GM12878 (cell line): ENCODE measurements around the gene GPR146. TPM values are rescaled to one million over a fixed set of nuclear protein-coding genes. Genes with fewer than 3 reads are reported as not detected.
A peak's percentile ranks its signal among the peaks of the same experiment; 100 is the strongest.

ENCODE experiments used
- ATAC-seq: fragments of 200-7000 bp; cut with Tn5 transposase; 3 replicates; pipeline ENCODE4 v1.9.1; 2020; ENCODE audit warnings: mild to moderate bottlenecking, moderate library complexity
- BruUV-seq: library from RNA; stranded (reverse); fragments of 400-500 nt; replicated peaks from 2 replicates; lab custom pipeline; 2021; lab: Mats Ljungman, UMichigan
- CTCF ChIA-PET: fragments of 300-600 bp; sonication (Branson Sonifier 250); formaldehyde crosslinking; extraction: SDS; loops from one replicate; lab custom pipeline; 2021; ENCODE audit warnings: inconsistent platforms; lab: Yijun Ruan, JAX
- POLR2A ChIA-PET: fragments of 350-600 bp; formaldehyde crosslinking; extraction: SDS; loops from one replicate; lab custom pipeline; 2021; ENCODE audit warnings: inconsistent platforms; lab: Charles Lee
- RAD21 ChIA-PET: fragments of 300-600 bp; sonication (Branson Sonifier 250); formaldehyde crosslinking; loops from one replicate; lab custom pipeline; 2023; ENCODE audit warnings: antibody characterized with exemption; ENCODE audit not compliant: unreplicated experiment; lab: Charles Lee
- SMC1A ChIA-PET: fragments of 300-600 bp; sonication (Branson Sonifier 250); formaldehyde crosslinking; loops from one replicate; lab custom pipeline; 2023; ENCODE audit not compliant: unreplicated experiment, uncharacterized antibody; lab: Charles Lee
- DNase-seq: peaks from one replicate; pipeline ENCODE4 v3.0.0-alpha.2; 2011; ENCODE audit warnings: low read depth, low spot score
- FAIRE-seq: peaks from 3 replicates; lab custom pipeline; 2011; peaks lifted over from hg19 to GRCh38; lab: Jason Lieb, UNC
- H2AFZ ChIP-seq: 2 replicates; pipeline ENCODE4 v1.6.0; 2011; ENCODE audit warnings: low read depth, low read length, control low read depth; ENCODE audit not compliant: control insufficient read depth
- H3K27ac ChIP-seq: 2 replicates; pipeline ENCODE4 v1.5.1; 2011; ENCODE audit warnings: control low read depth; ENCODE audit not compliant: control insufficient read depth, insufficient read depth
- H3K27me3 ChIP-seq, 2 experiments: replicated peaks in 1 of 2; 2 replicates each; pipeline versions ENCODE4 v1.6.0 to v1.6.1; 2011; ENCODE audit warnings: low read length in 1 of 2; ENCODE audit not compliant: control insufficient read depth in 2 of 2, insufficient read depth in 2 of 2
- H3K36me3 ChIP-seq, 2 experiments: 2 replicates each; pipeline ENCODE4 v1.5.1; 2011; ENCODE audit warnings: low read length in 1 of 2; ENCODE audit not compliant: control insufficient read depth in 2 of 2, insufficient read depth in 2 of 2
- H3K4me1 ChIP-seq: 2 replicates; pipeline ENCODE4 v1.6.1; 2011; ENCODE audit warnings: mild to moderate bottlenecking, low read length, moderate library complexity, mixed read lengths; ENCODE audit not compliant: control insufficient read depth, insufficient read depth
- H3K4me2 ChIP-seq: 2 replicates; pipeline ENCODE4 v1.6.0; 2011; ENCODE audit warnings: control low read depth; ENCODE audit not compliant: control insufficient read depth, insufficient read depth
- H3K4me3 ChIP-seq: fragments of 200-600 bp; sonication (generic); 2 replicates; pipeline ENCODE4 v1.5.1; 2016
- H3K79me2 ChIP-seq: 2 replicates; pipeline ENCODE4 v1.6.0; 2011; ENCODE audit warnings: low read length; ENCODE audit not compliant: control insufficient read depth, insufficient read depth
- H3K9ac ChIP-seq: 2 replicates; pipeline ENCODE4 v1.8.0; 2011; ENCODE audit warnings: low read length, control low read depth, mixed read lengths; ENCODE audit not compliant: control insufficient read depth, insufficient read depth
- H3K9me3 ChIP-seq: replicated peaks from 3 replicates; pipeline ENCODE4 v1.5.1; 2011; ENCODE audit warnings: mild to moderate bottlenecking, low read length; ENCODE audit not compliant: control insufficient read depth, insufficient read depth
- H4K20me1 ChIP-seq: 2 replicates; pipeline ENCODE4 v1.6.0; 2011; ENCODE audit not compliant: control insufficient read depth, insufficient read depth
- CHD2 ChIP-seq: IDR thresholded peaks from 2 replicates; pipeline ENCODE4 v1.6.1; 2011; ENCODE audit warnings: low read depth, low read length, improper control_type of control experiment, borderline replicate concordance
- DPF2 ChIP-seq: fragments of 450-650 bp; IDR thresholded peaks from 2 replicates; pipeline ENCODE4 v1.6.1; 2017; ENCODE audit warnings: mild to moderate bottlenecking
- MTA2 ChIP-seq: fragments of 450-650 bp; IDR thresholded peaks from 2 replicates; pipeline ENCODE4 v1.6.1; 2016; ENCODE audit warnings: low read depth, mild to moderate bottlenecking, moderate library complexity
- POLR2A ChIP-seq: IDR thresholded peaks from 2 replicates; pipeline ENCODE4 v1.6.1; 2011; ENCODE audit warnings: low read depth, mild to moderate bottlenecking, low read length
- POLR2AphosphoS2 ChIP-seq: IDR thresholded peaks from 2 replicates; pipeline ENCODE4 v1.6.1; 2011; ENCODE audit warnings: low read depth, mild to moderate bottlenecking, low read length, improper control_type of control experiment, moderate library complexity
- RCOR1 ChIP-seq: conservative IDR thresholded peaks from 2 replicates; pipeline ENCODE4 v1.6.1; 2012; ENCODE audit warnings: low read depth, low read length, improper control_type of control experiment
- SPI1 ChIP-seq: IDR thresholded peaks from 2 replicates; pipeline ENCODE4 v1.6.1; 2011; ENCODE audit warnings: low read depth, mild to moderate bottlenecking, low read length, moderate library complexity, borderline replicate concordance; ENCODE audit not compliant: insufficient read depth
- SUPT20H ChIP-seq: IDR thresholded peaks from 2 replicates; pipeline ENCODE4 v1.6.1; 2011; ENCODE audit warnings: low read depth, mild to moderate bottlenecking, low read length, moderate library complexity, borderline replicate concordance; ENCODE audit not compliant: control insufficient read depth
- TCF12 ChIP-seq: IDR thresholded peaks from 2 replicates; pipeline ENCODE4 v1.6.1; 2011; ENCODE audit warnings: low read depth, mild to moderate bottlenecking, low read length
- TCF3 ChIP-seq: IDR thresholded peaks from 2 replicates; pipeline ENCODE4 v1.6.1; 2012; ENCODE audit warnings: low read depth, mild to moderate bottlenecking, low read length, borderline replicate concordance; ENCODE audit not compliant: insufficient read depth
- WRNIP1 ChIP-seq: IDR thresholded peaks from 2 replicates; pipeline ENCODE4 v1.6.1; 2011; ENCODE audit warnings: low read depth, low read length, improper control_type of control experiment, borderline replicate concordance
- ZNF274 ChIP-seq: IDR thresholded peaks from one replicate; pipeline ENCODE4 v1.8.0; 2011; ENCODE audit not compliant: insufficient read length, insufficient read depth
- WGBS: methylation state at CpG from one replicate; pipeline ENCODE4 v1.1.6; 2016; ENCODE audit warnings: low lambda C conversion rate; ENCODE audit not compliant: insufficient replicate concordance, insufficient coverage; ENCODE audit errors: missing lambda C conversion rate; 5-methylcytosine and 5-hydroxymethylcytosine counted together
- in situ Hi-C: fragments of 300-500 bp; cut with MboI; formaldehyde crosslinking; loops from 9 replicates; pipeline ENCODE4 v1.14.3; 2018; ENCODE audit warnings: mixed read lengths
- intact Hi-C: fragments of 100-400 bp; cut with micrococcal nuclease; formaldehyde crosslinking; loops from one replicate; pipeline ENCODE4 v1.14.2; 2022; ENCODE audit not compliant: unreplicated experiment
- polyA plus RNA-seq, 11 experiments: library from polyadenylated mRNA; depleted of rRNA in 4 of 11; unstranded in 6 of 11; stranded (reverse) in 5 of 11; fragments of >200 nt; fragmentation: Nextera tagmentation in 4 of 11; fragmentation: Illumina TruSeq in 1 of 11; extraction: Ambion mirVana in 4 of 11; extraction: Trizol in 1 of 11; gene quantifications; 1 replicate in 1 of 11; 2 replicates in 10 of 11; pipeline versions ENCODE4 v1.2.1 to v1.2.3, GENCODE V29; 2011 to 2016; ENCODE audit warnings: inconsistent platforms in 2 of 11, missing spikeins in 2 of 11, low read depth in 1 of 11
- total RNA-seq, 4 experiments: library from RNA; depleted of rRNA in 3 of 4; stranded (reverse); fragments of >200 nt in 3 of 4; fragmentation: Illumina TruSeq in 1 of 4; extraction: Trizol in 1 of 4; gene quantifications; 2 replicates each; pipeline versions ENCODE4 v1.2.1 to v1.2.3, GENCODE V29; 2013 to 2021
- TF ChIP-seq, protein P1 (sequence below): IDR thresholded peaks from 2 replicates; pipeline ENCODE4 v1.6.1; 2011; ENCODE audit warnings: borderline replicate concordance, low read depth, mild to moderate bottlenecking, moderate library complexity, low read length; ENCODE audit not compliant: insufficient read depth, poor library complexity, severe bottlenecking
- TF ChIP-seq, protein P2 (sequence below), 3 experiments: IDR thresholded peaks in 2 of 3; conservative IDR thresholded peaks in 1 of 3; 2 replicates each; pipeline ENCODE4 v1.5.1; 2011; ENCODE audit warnings: low read depth in 3 of 3, low read length in 3 of 3, mild to moderate bottlenecking in 3 of 3, control low read depth in 2 of 3, moderate library complexity in 2 of 3, inconsistent platforms in 1 of 3, mixed read lengths in 1 of 3; ENCODE audit not compliant: control insufficient read depth in 2 of 3, insufficient read depth in 1 of 3; ENCODE audit errors: extremely low read depth in 1 of 3

GPR146 gene
- total and polyA plus RNA-seq, 10 of the 15 experiments (the other 5 are each of a cell fraction or from before 2014, with no cell fraction given): 0.19 to 12.0 (median 0.54) TPM; not detected in 2

DNA sequence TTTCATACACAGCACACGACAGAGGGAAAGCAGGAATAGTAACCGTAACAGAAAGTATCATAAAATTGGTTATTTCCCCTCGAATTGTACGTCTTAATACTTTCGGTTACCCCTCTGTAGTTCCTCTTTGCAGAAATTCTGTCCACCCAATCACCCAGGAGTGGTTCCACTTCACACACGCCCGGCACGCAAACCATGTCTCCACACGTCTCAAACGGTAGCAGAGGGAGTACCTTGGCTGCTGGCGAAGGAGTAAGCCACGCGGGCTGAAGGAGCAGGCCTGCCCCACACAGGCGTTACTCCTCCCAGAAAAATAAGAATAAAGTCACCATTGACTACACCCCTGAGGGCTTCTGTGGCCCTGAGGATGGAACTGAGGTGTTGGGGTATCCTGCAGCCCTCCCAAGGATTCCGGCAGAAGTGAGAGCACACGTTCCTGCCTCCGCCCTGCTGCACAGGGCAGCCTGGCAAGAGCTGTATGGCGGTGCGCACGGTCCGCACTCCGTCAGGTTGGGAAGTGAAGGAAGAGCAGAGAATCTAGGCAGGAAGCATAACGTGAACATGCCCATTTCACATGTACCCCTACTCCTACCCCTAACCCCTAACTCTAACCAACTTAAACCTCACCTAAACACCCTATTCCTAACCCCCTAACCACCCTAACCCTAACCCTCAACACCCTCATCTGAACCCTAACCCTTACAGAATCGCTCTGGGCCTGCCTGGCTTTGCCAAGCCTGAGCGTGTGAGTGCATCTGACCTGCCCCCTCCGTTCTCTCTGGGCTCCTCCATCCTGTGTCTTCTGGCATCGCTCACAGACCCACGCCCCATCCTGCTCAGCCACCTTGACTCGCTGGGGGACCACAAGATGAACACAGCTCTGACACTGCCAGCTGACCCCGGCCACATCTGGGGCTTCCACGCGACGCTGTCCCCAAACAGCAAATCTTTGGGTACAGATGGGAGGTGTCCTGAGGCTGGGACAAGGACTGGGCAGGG is 18.2 kb downstream of the GPR146 start:
- no peaks in the 10 kb centered on the region for H4K20me1 ChIP-seq
- FAIRE-seq (peak; percentile 97), DNase-seq (peak; percentile 86), ATAC-seq (peak; percentile 79)
- ChIA-PET RAD21 (interaction anchor here (0.6 to 5.1 kb wide), 5 partner anchors 19 to 68 kb away, joined by 3 to 196 read pairs (median 4); no protein-coding TSS in a partner anchor), SMC1A (interaction anchor here (1.3 to 3.9 kb wide), 6 partner anchors 17 to 115 kb away, joined by 3 to 31 read pairs (median 10); partner anchors contain the start of gene GPR146), CTCF (interaction anchor here (1.0 to 9.7 kb wide), 3 partner anchors 69 to 113 kb away, joined by 3 to 77 read pairs (median 39); no protein-coding TSS in a partner anchor), POLR2A (interaction anchor here (1.0 to 3.0 kb wide), 3 partner anchors 23 to 70 kb away, joined by 7 to 40 read pairs (median 11); no protein-coding TSS in a partner anchor)
- no peak overlapping the region; the same call in 1 of the 2 replicates for H3K9ac ChIP-seq
- H3K79me2 ChIP-seq: peaks cover 11% of the 10 kb centered on the region
- peaks cover 33% of the 10 kb centered on the region for H3K4me1 ChIP-seq
- no peak overlapping the region for H2AFZ ChIP-seq
- BruUV-seq: TSS peak; percentile 91
- peak overlapping the region; percentile 81 for H3K27ac ChIP-seq
- H3K9me3 ChIP-seq: no peaks in the 10 kb centered on the region; the same call in 2 of the 3 replicates
- in situ Hi-C loops (loop anchor here (5.0 kb wide), 2 partner anchors 35 to 65 kb away; no protein-coding TSS in a partner anchor), intact Hi-C loops (loop anchor here (1.0 to 10.0 kb wide), 3 partner anchors 18 to 158 kb away; partner anchors contain the start of gene GPR146)
- no peaks in the 10 kb centered on the region for H3K27me3 ChIP-seq
- peak overlapping the region; percentile 13; the same call in 1 of the 2 replicates for H3K4me3 ChIP-seq
- H3K36me3 ChIP-seq: peaks cover 4 to 5% of the 10 kb centered on the region in 2 experiments; a peak in 3 of 4 replicates
- WGBS: 56% methylated on average over 33 of the region's 33 CpGs
- peak overlapping the region; percentile 76 for H3K4me2 ChIP-seq
- TF ChIP-seq TCF12 (peak; percentile 59; the same call in 1 of the 2 replicates), SPI1 (peak; percentile 79), DPF2 (peak; percentile 74), CHD2 (peak; percentile 85), POLR2A (peak; percentile 65), POLR2AphosphoS2 (no peak), SUPT20H (no peak), WRNIP1 (0 out of 2 replicates have a peak, but pooled peaks have one; percentile 48), RCOR1 (0 out of 2 replicates have a peak, but pooled peaks have one; percentile 37), MTA2 (peak; percentile 91), ZNF274 (no peak), TCF3 (peak; percentile 57; the same call in 1 of the 2 replicates)
- TF ChIP-seq, protein P1, sequence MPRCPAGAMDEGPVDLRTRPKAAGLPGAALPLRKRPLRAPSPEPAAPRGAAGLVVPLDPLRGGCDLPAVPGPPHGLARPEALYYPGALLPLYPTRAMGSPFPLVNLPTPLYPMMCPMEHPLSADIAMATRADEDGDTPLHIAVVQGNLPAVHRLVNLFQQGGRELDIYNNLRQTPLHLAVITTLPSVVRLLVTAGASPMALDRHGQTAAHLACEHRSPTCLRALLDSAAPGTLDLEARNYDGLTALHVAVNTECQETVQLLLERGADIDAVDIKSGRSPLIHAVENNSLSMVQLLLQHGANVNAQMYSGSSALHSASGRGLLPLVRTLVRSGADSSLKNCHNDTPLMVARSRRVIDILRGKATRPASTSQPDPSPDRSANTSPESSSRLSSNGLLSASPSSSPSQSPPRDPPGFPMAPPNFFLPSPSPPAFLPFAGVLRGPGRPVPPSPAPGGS: peak; percentile 37
- TF ChIP-seq, protein P2, sequence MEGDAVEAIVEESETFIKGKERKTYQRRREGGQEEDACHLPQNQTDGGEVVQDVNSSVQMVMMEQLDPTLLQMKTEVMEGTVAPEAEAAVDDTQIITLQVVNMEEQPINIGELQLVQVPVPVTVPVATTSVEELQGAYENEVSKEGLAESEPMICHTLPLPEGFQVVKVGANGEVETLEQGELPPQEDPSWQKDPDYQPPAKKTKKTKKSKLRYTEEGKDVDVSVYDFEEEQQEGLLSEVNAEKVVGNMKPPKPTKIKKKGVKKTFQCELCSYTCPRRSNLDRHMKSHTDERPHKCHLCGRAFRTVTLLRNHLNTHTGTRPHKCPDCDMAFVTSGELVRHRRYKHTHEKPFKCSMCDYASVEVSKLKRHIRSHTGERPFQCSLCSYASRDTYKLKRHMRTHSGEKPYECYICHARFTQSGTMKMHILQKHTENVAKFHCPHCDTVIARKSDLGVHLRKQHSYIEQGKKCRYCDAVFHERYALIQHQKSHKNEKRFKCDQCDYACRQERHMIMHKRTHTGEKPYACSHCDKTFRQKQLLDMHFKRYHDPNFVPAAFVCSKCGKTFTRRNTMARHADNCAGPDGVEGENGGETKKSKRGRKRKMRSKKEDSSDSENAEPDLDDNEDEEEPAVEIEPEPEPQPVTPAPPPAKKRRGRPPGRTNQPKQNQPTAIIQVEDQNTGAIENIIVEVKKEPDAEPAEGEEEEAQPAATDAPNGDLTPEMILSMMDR (IDR thresholded peaks at IDR 0.05 in 2 of 3, conservative IDR thresholded peaks at IDR 0.05 in 1 of 3; ENCODE audit: control insufficient read depth in 2 of 3, extremely low read depth in 1 of 3, insufficient read depth in 1 of 3, low read depth in 3 of 3, low read length in 3 of 3): peak in 1 of 3 experiments; percentile 10; a peak in 1 of 6 replicates
